ENCODE measurements around the gene HIRA.

DNA sequence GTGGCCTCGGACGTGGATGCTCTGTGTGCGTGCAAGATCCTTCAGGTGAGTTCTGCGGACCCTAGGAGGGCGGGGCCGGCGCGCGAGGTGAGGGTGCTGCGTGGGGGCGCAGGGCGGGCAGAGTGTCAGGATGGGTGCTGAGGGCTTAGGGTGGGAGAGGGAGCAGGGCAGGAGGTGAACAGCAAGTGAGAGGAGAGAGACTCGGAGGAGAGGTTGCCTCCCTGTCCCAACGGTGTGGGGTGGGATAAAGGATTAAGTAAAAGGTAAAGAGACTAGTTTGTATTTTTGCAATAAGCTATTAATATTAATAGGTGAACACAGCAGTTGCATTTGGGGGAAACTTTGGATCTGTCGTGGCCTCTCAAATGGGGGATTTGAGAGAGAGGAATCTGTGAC lies 48.6 kb upstream of the HIRA start:
- TF ChIP-seq, protein P1, sequence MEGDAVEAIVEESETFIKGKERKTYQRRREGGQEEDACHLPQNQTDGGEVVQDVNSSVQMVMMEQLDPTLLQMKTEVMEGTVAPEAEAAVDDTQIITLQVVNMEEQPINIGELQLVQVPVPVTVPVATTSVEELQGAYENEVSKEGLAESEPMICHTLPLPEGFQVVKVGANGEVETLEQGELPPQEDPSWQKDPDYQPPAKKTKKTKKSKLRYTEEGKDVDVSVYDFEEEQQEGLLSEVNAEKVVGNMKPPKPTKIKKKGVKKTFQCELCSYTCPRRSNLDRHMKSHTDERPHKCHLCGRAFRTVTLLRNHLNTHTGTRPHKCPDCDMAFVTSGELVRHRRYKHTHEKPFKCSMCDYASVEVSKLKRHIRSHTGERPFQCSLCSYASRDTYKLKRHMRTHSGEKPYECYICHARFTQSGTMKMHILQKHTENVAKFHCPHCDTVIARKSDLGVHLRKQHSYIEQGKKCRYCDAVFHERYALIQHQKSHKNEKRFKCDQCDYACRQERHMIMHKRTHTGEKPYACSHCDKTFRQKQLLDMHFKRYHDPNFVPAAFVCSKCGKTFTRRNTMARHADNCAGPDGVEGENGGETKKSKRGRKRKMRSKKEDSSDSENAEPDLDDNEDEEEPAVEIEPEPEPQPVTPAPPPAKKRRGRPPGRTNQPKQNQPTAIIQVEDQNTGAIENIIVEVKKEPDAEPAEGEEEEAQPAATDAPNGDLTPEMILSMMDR (IDR thresholded peaks at IDR 0.05; ENCODE audit: poor library complexity, severe bottlenecking), result no peak
- TF ChIP-seq TAF1 (IDR thresholded peaks at IDR 0.05; ENCODE audit: low read depth), result no peak
- no peak for TF ChIP-seq POLR2AphosphoS5 (IDR thresholded peaks at IDR 0.05)
- TF ChIP-seq EP300 (conservative IDR thresholded peaks at IDR 0.05; ENCODE audit: poor library complexity, severe bottlenecking), result no peak

Data from neural cell (in vitro differentiated cells).